Glutamatergic neuron (in vitro differentiated cells): ENCODE data around the gene BAIAP2. TPM values are rescaled to one million over a fixed set of nuclear protein-coding genes. Genes with fewer than 3 reads are reported as not detected.
A peak's percentile ranks its signal among the peaks of the same experiment; 100 is the strongest.

ENCODE experiments used
- DNase-seq: peaks from one replicate; pipeline ENCODE4 v3.0.0; 2022
- H3K27ac Mint-ChIP-seq: one replicate; pipeline ENCODE4 v1.8.0; 2020; ENCODE audit warnings: mild to moderate bottlenecking, mixed read lengths, inconsistent platforms; ENCODE audit not compliant: unreplicated experiment
- H3K27me3 Mint-ChIP-seq: one replicate; pipeline ENCODE4 v1.8.0; 2020; ENCODE audit warnings: mild to moderate bottlenecking, moderate library complexity, mixed read lengths, inconsistent platforms; ENCODE audit not compliant: unreplicated experiment
- H3K36me3 Mint-ChIP-seq: one replicate; pipeline ENCODE4 v1.8.0; 2020; ENCODE audit warnings: mild to moderate bottlenecking, mixed read lengths, inconsistent platforms; ENCODE audit not compliant: unreplicated experiment
- H3K4me1 Mint-ChIP-seq: one replicate; pipeline ENCODE4 v1.8.0; 2020; ENCODE audit warnings: mild to moderate bottlenecking, low read depth, mixed read lengths, inconsistent platforms; ENCODE audit not compliant: unreplicated experiment
- H3K4me3 Mint-ChIP-seq: one replicate; pipeline ENCODE4 v1.8.0; 2020; ENCODE audit warnings: mild to moderate bottlenecking, mixed read lengths, inconsistent platforms; ENCODE audit not compliant: unreplicated experiment
- H3K9me3 Mint-ChIP-seq: one replicate; pipeline ENCODE4 v1.8.0; 2020; ENCODE audit warnings: mild to moderate bottlenecking, moderate library complexity, mixed read lengths, inconsistent platforms; ENCODE audit not compliant: unreplicated experiment
- CTCF ChIP-seq: fragments of 200-600 bp; sonication (generic); IDR thresholded peaks from one replicate; pipeline ENCODE4 v1.5.0; 2021; ENCODE audit not compliant: partially characterized antibody, unreplicated experiment
- total RNA-seq: library from RNA; stranded (reverse); fragmentation: NEBNext Ultra II Directional; extraction: Animal tissue kit (Norgen Biotek cat#: 25700); gene quantifications from one replicate; pipeline ENCODE4 v1.2.1, GENCODE V29; 2021; ENCODE audit not compliant: unreplicated experiment

BAIAP2 gene
- total RNA-seq, 1 donor from 2014 or later, result 252 TPM

- H3K27ac Mint-ChIP-seq, result peak overlapping the region; percentile 98
- H3K9me3 Mint-ChIP-seq, result peaks cover 23% of the 10 kb centered on the region
- DNase-seq, result no peak
- H3K4me1 Mint-ChIP-seq, result peaks cover 41% of the 10 kb centered on the region
- peak overlapping the region; percentile 75 for H3K4me3 Mint-ChIP-seq
- H3K27me3 Mint-ChIP-seq, result peaks cover 19% of the 10 kb centered on the region
- H3K36me3 Mint-ChIP-seq, result no peaks in the 10 kb centered on the region
- no peak for TF ChIP-seq CTCF
Measured at GRCh38 chr17:81095383-81095762, 60.4 kb downstream of the BAIAP2 start.

GRCh38 chr17:81096741-81097133 lies 61.8 kb downstream of the BAIAP2 start:
- Mint-ChIP-seq H3K4me1 (peaks cover 41% of the 10 kb centered on the region), H3K4me3 (no peak overlapping the region), H3K27ac (peak overlapping the region; percentile 98), H3K9me3 (peaks cover 23% of the 10 kb centered on the region), H3K36me3 (no peaks in the 10 kb centered on the region), H3K27me3 (peaks cover 19% of the 10 kb centered on the region)
- DNase-seq, result no peak
- no peak for TF ChIP-seq CTCF

- peak; percentile 68 for DNase-seq
- peaks cover 19% of the 10 kb centered on the region for H3K27me3 Mint-ChIP-seq
- H3K4me1 Mint-ChIP-seq, result peaks cover 42% of the 10 kb centered on the region
- H3K4me3 Mint-ChIP-seq, result no peak overlapping the region
- H3K27ac Mint-ChIP-seq, result peak overlapping the region; percentile 48
- no peaks in the 10 kb centered on the region for H3K36me3 Mint-ChIP-seq
- no peak for TF ChIP-seq CTCF
- H3K9me3 Mint-ChIP-seq, result peaks cover 24% of the 10 kb centered on the region
Measured at GRCh38 chr17:81097134-81097942, 62.4 kb downstream of the BAIAP2 start.

- Mint-ChIP-seq H3K4me3 (no peak overlapping the region), H3K27ac (no peak overlapping the region), H3K9me3 (peaks cover 22% of the 10 kb centered on the region), H3K4me1 (peaks cover 38% of the 10 kb centered on the region), H3K36me3 (no peaks in the 10 kb centered on the region), H3K27me3 (peaks cover 16% of the 10 kb centered on the region)
- no peak for DNase-seq
- TF ChIP-seq CTCF, result no peak
Measured at GRCh38 chr17:81097943-81098308, 63.0 kb downstream of the BAIAP2 start.

- H3K4me3 Mint-ChIP-seq, result no peak overlapping the region
- H3K4me1 Mint-ChIP-seq, result peaks cover 23% of the 10 kb centered on the region
- no peak for DNase-seq
- peak overlapping the region; percentile 70 for H3K27ac Mint-ChIP-seq
- H3K27me3 Mint-ChIP-seq, result peaks cover 10% of the 10 kb centered on the region
- H3K36me3 Mint-ChIP-seq, result no peaks in the 10 kb centered on the region
- peaks cover 15% of the 10 kb centered on the region for H3K9me3 Mint-ChIP-seq
- TF ChIP-seq CTCF, result no peak
Measured at GRCh38 chr17:81099888-81100287, 64.9 kb downstream of the BAIAP2 start.
